ENCODE data around the gene TAF5L.
"Not testable (repeated sequence)": the region's sequence is repeated elsewhere in the genome, so short reads cannot be mapped to it uniquely, and the experiment has no call there.

The TAF5L gene

GRCh38 chr1:229641306-229641705, 15.4 kb upstream of the TAF5L start:
- DNase-seq = no peak

GRCh38 chr1:229640455-229640854, 14.5 kb upstream of the TAF5L start:
- no peak for DNase-seq

- no peak for DNase-seq
Measured at GRCh38 chr1:229637746-229638145, 11.8 kb upstream of the TAF5L start.

- DNase-seq = no peak
Measured at GRCh38 chr1:229636042-229636441, 10.1 kb upstream of the TAF5L start.

GRCh38 chr1:229631966-229632365, 6.0 kb upstream of the TAF5L start:
- DNase-seq = no peak

GRCh38 chr1:229631148-229631547, 5.2 kb upstream of the TAF5L start:
- DNase-seq = no peak

- DNase-seq = no peak
Measured at GRCh38 chr1:229629261-229629660, 3.3 kb upstream of the TAF5L start.

- DNase-seq = no peak
Measured at GRCh38 chr1:229627003-229627402, 1.1 kb upstream of the TAF5L start.

GRCh38 chr1:229625071-229625914, 629 bp downstream of the TAF5L start:
- peak; percentile 47 to 56 for DNase-seq

- no peak for DNase-seq
Measured at GRCh38 chr1:229624521-229625070, 1.3 kb downstream of the TAF5L start.

GRCh38 chr1:229623838-229624237, 2.1 kb downstream of the TAF5L start:
- no peak for DNase-seq

GRCh38 chr1:229623225-229623624, 2.7 kb downstream of the TAF5L start:
- no peak for DNase-seq

- DNase-seq = not testable (repeated sequence)
Measured at GRCh38 chr1:229622641-229623120, 3.2 kb downstream of the TAF5L start.

GRCh38 chr1:229621663-229622062, 4.3 kb downstream of the TAF5L start:
- DNase-seq = no peak

GRCh38 chr1:229620876-229621275, 5.0 kb downstream of the TAF5L start:
- no peak for DNase-seq

GRCh38 chr1:229619614-229620013, 6.3 kb downstream of the TAF5L start:
- DNase-seq = no peak

GRCh38 chr1:229619002-229619401, 6.9 kb downstream of the TAF5L start:
- DNase-seq = no peak

GRCh38 chr1:229617351-229618100, 8.4 kb downstream of the TAF5L start:
- no peak for DNase-seq

- DNase-seq = no peak
Measured at GRCh38 chr1:229614701-229615100, 11.2 kb downstream of the TAF5L start.

- no peak for DNase-seq
Measured at GRCh38 chr1:229613938-229614337, 12.0 kb downstream of the TAF5L start.

GRCh38 chr1:229608590-229608989, 17.3 kb downstream of the TAF5L start:
- no peak for DNase-seq

- DNase-seq = no peak
Measured at GRCh38 chr1:229607370-229607769, 18.6 kb downstream of the TAF5L start.

GRCh38 chr1:229603371-229604005, 22.4 kb downstream of the TAF5L start:
- DNase-seq = no peak
